NK-92 (cell line): ENCODE results near the gene ANKZF1.
"Not testable (repeated sequence)": the region's sequence is repeated elsewhere in the genome, so short reads cannot be mapped to it uniquely, and the experiment has no call there.

ENCODE experiments used
- DNase-seq: peaks from one replicate; lab custom pipeline; 2025; ENCODE audit not compliant: unreplicated experiment; lab: John Stamatoyannopoulos, UW

The ANKZF1 gene

DNA sequence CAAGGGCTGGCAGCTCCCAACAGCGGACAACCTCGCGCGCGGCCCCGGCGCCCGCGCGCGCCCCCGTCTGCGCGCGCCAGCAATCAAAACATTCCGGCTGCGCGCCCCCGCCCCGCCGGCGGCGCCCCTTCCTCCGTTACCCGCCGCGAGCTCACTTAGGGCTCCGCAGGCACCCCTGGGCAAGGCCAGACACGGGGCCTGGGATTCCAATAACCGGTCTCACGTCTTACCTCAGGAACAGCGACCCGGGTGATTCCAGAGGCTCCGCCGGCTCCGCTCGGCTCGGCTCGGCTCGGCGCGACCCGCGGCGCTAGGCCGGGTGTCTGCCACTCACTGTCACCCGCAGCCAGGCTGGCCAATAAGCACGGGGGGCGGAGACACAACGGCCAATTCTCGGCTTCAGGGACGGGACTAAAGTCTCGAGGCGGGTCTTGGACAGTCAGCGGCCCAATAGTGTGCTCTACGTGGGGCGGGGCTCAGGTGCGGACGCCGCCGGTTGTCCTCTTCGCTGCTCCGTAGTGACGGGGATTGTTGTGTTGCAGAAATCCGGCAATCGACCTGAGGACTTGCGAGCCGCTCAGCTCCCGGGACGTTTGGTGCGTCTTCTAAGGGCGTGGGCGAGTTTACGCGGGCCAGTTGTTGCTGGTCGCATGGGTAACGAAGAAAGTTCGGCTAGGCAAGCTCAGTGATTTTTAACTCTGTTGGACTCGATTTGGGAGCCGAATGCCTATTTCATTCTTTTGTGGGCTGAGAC is at the start of gene ANKZF1, which contains the start of gene ATG9A:
Gene ANKZF1, plus strand, starts transcription at position 502 of the 754 bp plus-strand sequence. CDS start 452 bp downstream, outside the sequence.
Gene ATG9A, minus strand, starts transcription at position 332 of the 754 bp plus-strand sequence. CDS start 1,612 bp downstream, outside the sequence.
- DNase-seq: peak; percentile 95

DNA sequence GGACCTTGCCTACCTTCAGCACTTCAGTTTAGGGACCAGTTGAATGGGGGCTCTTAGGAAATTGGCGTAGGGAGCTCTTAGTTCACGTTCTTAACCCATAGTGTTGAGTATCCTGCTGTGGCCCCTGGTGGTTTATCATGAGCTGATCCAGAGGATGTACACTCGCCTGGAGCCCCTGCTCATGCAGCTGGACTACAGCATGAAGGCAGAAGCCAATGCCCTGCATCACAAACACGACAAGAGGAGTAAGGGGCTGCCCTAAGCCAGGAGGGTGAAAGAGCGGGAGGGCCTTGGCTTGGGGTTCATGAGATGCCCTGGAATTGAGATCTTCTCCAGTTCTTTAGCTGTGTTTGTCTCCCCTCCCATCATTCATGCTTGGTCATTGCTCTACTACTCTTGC is 48.6 kb upstream of the ANKZF1 start:
- DNase-seq: no peak

GRCh38 chr2:219181531-219181930 is 48.1 kb upstream of the ANKZF1 start:
- no peak for DNase-seq

DNA sequence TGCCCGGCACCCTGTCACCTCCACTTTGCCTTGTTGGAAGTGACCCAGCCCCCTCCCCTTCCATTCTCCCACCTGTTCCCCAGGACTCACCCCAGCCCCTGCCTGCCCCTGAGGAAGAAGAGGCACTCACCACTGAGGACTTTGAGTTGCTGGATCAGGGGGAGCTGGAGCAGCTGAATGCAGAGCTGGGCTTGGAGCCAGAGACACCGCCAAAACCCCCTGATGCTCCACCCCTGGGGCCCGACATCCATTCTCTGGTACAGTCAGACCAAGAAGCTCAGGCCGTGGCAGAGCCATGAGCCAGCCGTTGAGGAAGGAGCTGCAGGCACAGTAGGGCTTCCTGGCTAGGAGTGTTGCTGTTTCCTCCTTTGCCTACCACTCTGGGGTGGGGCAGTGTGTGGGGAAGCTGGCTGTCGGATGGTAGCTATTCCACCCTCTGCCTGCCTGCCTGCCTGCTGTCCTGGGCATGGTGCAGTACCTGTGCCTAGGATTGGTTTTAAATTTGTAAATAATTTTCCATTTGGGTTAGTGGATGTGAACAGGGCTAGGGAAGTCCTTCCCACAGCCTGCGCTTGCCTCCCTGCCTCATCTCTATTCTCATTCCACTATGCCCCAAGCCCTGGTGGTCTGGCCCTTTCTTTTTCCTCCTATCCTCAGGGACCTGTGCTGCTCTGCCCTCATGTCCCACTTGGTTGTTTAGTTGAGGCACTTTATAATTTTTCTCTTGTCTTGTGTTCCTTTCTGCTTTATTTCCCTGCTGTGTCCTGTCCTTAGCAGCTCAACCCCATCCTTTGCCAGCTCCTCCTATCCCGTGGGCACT is 47.1 kb upstream of the ANKZF1 start:
- no peak for DNase-seq

DNA sequence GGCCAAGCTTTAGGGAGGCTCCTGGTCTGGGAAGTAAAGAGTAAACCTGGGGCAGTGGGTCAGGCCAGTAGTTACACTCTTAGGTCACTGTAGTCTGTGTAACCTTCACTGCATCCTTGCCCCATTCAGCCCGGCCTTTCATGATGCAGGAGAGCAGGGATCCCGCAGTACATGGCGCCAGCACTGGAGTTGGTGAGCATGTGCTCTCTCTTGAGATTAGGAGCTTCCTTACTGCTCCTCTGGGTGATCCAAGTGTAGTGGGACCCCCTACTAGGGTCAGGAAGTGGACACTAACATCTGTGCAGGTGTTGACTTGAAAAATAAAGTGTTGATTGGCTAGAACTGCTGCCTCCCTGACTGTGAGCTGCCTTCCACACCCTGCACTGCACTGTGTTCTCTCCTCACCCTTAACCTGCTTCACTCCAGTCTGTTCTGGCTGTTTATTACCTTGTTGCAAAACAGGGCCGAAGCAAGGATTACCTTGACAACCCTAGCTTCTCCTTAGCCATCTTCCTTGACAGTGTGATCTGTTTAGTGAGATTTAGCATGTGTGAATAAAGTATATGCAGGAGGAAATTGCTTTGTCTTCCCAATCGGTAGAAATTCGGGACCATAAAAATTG is 46.3 kb upstream of the ANKZF1 start:
- DNase-seq: no peak

DNA sequence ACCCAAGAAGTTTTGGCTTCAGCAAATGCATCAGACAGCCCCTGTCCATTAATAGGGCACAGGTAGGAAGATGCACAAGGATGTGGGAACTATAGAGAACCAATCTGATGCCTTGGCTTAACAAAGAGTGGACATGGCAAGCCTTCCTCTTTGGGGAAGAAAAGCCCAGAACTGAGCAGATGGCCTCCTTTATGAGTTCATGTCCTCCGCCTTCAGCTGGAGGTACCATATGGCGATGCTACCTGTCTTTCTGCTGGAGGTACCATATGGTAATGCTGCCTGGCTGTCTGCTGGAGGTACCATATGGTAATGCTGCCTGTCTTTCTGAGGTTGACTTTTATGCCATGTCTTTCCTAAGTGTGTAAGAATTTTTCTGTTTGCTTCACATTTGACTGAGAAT is 45.5 kb upstream of the ANKZF1 start:
- DNase-seq: no peak

DNA sequence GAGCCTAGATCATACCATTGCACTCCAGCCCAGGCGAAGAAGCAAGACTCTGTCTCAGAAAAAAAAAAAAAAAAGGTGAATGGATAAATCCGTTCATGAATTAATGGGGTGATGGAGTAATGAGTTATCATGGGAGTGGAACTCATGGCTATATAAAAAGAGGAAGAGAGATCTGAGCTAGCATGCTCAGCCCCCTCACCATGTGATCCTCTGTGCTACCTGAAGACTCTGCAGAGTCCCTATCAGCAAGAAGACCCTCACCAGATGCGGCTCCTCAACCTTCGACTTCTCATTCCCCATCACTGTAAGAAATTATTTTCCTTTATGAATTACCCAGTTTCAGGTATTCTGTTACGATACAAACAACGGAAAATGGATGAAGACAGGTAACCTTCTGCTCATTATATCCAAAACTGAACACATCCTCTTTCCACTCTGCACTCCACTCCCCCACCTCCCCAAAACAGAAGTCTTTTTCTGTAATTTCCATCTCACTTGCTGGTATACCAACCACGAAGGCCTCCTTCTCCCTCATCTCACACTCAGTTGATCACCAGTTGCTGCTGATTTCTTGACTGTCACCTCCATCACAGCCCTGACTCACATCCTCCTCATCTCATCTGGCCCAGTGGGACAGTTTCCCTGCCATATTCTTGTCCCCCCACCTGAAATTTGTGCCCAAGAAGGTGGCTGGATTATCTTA is 42.7 kb upstream of the ANKZF1 start:
- DNase-seq: no peak

GRCh38 chr2:219197388-219197787 is 32.2 kb upstream of the ANKZF1 start:
- DNase-seq: no peak

DNA sequence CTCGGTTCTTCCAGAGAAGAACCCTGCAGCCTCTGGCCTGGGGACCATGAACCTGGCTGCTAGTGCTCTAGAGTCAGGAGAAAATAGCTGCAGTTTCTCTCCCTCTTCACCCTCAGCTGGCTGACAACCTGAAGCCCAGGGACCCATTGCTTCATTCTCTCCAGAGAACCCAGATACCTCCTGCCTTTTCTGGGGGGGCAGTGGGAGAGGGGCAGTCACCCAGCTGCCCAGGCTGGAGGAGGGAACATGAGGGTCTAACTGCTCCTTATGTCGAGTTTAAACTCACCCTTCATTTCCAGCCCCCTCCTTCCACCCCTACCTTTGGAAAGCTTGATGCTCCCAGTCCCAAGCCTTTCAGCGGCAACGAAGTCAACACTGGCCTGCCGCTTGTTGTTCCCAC is 30.6 kb upstream of the ANKZF1 start:
- no peak for DNase-seq

DNA sequence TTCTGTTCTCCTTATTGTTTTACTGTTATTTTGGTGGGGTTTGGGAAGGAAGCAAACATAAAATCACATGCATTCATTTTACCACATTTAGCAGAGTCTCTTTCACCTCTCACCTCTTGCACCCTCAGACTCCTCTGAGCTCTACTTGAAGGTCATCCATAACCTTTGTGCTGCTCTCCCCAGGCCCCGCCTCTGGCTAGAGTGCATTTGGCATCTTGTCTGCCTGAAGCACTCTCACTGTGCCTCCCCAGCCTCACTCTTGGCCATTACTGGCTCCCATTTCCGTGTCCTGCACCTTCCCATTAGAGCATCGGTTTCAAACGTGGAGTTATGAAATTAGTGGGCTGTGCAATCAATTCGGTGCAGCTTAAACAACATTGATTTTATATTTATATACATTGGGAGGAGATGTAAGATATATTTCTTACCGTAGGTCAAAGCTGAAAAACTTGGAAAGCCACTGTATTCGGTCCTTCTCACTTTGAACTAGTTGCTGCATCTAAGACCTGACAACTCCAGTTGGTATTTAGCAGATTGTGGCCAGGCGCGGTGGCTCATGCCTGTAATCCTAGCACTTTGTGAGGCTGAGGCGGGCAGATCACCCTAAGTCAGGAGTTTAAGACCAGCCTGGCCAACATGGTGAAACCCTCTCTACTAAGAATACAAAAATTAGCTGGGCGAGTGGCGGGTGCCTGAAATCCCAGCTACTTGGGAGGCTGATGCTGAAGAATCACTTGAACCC is 30.0 kb upstream of the ANKZF1 start:
- no peak for DNase-seq

DNA sequence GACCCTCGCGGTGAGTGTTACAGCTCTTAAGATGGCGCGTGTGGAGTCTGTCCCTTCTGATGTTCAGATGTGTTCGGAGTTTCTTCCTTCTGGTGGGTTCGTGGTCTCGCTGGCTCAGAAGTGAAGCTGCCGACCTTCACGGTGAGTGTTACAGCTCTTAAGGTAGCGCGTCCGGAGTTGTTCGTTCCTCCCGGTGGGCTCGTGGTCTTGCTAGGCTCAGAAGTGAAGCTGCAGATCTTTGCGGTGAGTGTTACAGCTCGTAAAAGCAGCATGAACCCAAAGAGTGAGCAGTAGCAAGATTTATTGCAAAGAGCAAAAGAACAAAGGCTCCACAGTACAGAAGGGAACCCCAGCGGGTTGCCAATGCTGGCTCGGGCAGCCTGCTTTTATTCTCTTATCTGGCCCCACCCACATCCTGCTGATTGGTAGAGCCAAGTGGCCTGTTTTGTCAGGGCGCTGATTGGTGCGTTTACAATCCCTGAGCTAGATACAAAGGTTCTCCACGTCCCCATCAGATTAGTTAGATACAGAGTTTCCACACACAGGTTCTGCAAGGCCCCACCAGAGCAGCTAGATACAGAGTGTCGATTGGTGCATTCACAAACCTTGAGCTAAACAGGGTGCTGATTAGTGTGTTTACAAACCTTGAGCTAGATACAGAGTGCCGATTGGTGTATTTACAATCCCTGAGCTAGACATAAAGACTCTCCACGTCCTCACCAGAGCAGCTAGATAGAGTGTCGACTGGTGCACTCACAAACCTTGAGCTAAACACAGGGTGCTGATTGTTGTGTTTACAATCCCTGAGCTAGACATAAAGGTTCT is 28.9 kb upstream of the ANKZF1 start:
- DNase-seq: not testable (repeated sequence)

- not testable (repeated sequence) for DNase-seq
Measured at GRCh38 chr2:219201331-219201730, 28.3 kb upstream of the ANKZF1 start.

GRCh38 chr2:219204425-219205164 is 25.0 kb upstream of the ANKZF1 start:
- no peak for DNase-seq

DNA sequence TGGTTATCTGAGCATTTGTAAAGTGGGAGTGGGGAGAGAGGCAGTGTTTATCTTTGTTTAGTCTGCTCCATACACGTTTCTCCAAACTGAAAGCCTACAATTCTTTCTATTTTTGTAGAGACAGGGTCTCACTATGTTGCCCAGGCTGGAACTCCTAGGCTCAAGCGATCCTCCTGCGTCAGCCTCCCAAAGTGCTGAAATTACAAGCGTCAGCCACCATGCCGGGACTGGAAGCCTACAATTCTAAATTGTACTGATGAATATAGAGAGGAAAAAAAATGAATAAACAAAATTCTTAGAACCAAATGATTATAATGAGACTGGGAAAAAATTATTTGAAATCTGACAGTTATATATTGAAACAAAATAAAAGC is 24.5 kb upstream of the ANKZF1 start:
- no peak for DNase-seq

DNA sequence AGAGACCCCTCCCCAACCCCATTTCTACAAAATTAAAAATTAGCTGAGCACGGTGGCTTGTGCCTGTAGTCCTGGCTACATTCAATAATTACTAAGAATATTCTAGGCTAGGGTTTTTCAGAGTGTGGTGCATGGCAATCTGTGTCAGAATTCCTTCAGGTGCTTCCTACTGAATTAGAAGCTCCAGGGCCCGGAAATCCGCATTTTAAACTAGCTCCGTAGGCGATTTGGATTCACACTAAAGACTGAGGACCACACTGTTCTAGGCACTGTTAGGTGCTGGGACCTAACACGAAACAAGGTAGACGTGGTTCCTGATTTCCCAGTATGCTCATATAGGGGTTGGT is 23.7 kb upstream of the ANKZF1 start:
- DNase-seq: no peak

GRCh38 chr2:219206328-219207133 is 23.1 kb upstream of the ANKZF1 start, which contains the start of gene ZFAND2B:
TSS of gene ZFAND2B (plus strand) at chr2:219206782. CDS start at chr2:219206988, 206 bp downstream.
- DNase-seq: peak; percentile 67

DNA sequence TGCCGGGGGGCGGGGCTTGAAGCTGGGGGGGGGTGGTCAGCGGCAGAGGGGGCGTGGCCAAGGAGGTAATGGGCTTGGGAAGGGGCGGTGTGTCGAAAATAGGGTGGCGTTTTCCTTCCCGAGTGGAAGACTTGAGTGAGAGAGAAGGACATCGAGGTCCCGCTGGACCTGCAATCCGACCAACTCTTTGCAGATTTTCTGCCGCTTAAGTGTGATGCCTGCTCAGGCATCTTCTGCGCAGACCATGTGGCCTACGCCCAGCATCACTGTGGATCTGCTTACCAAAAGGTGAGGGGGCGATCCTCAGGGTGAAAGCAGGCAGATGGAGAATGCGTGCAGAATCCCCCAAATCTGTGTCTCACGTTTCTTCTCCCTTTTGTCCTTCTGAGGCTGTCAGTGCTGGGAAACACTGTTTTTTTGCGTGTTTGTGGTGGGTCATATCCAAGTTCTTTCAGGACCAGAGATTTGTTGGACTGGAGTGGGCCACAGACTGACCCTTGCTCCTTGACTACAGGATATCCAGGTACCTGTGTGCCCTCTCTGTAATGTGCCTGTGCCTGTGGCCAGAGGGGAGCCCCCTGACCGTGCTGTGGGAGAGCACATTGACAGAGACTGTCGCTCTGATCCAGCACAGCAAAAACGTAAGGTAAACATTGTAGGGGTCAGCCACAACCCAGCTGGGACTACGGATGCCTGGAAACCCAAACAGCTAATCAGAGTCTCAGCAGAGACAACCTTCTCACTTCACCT is 22.3 kb upstream of the ANKZF1 start:
- no peak for DNase-seq
